ENCODE results near the gene IL1B.

Gene IL1B

GRCh38 chr2:112849956-112850355 lies 13.4 kb upstream of the IL1B start:
- H3K27me3 ChIP-seq (ENCODE audit: insufficient read depth, low read length) = no peaks in the 10 kb centered on the region
- no peaks in the 10 kb centered on the region for H3K4me1 ChIP-seq (ENCODE audit: control insufficient read depth, insufficient read depth, low read length, unreplicated experiment)
- H3K79me2 ChIP-seq (ENCODE audit: control insufficient read depth, insufficient read depth, low read length, unreplicated experiment) = no peaks in the 10 kb centered on the region
- no peaks in the 10 kb centered on the region for H3K36me3 ChIP-seq (ENCODE audit: insufficient read depth, low read length)
- no peak overlapping the region for H3K4me3 ChIP-seq (ENCODE audit: low read depth, low read length)
- no peak overlapping the region for H3K27ac ChIP-seq (ENCODE audit: low read depth, low read length)
- H2AFZ ChIP-seq (ENCODE audit: low read length, unreplicated experiment) = no peak overlapping the region

DNA sequence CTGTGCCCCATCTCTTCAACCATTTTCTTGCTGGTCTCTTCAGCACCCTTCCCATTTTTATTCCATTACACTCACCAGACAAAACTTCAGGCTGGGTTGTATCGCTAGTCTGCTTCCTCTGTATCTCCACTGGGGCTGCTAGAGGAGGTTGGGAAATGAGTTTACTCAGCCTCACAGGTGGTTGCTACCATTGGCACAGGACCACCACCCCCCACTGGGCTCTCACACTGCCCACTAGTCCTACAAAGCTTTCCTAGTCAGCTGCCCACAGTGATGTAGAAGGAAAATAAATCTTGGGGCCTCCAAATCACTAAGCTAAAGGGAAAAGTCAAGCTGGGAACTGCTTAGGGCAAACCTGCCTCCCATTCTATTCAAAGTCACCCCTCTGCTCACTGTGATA lies 12.3 kb upstream of the IL1B start:
- H3K27ac ChIP-seq (ENCODE audit: low read depth, low read length) = no peak overlapping the region
- H3K79me2 ChIP-seq (ENCODE audit: control insufficient read depth, insufficient read depth, low read length, unreplicated experiment) = no peaks in the 10 kb centered on the region
- H3K27me3 ChIP-seq (ENCODE audit: insufficient read depth, low read length) = no peaks in the 10 kb centered on the region
- no peaks in the 10 kb centered on the region for H3K36me3 ChIP-seq (ENCODE audit: insufficient read depth, low read length)
- no peak overlapping the region for H3K4me3 ChIP-seq (ENCODE audit: low read depth, low read length)
- H2AFZ ChIP-seq (ENCODE audit: low read length, unreplicated experiment) = no peak overlapping the region
- H3K4me1 ChIP-seq (ENCODE audit: control insufficient read depth, insufficient read depth, low read length, unreplicated experiment) = no peaks in the 10 kb centered on the region

DNA sequence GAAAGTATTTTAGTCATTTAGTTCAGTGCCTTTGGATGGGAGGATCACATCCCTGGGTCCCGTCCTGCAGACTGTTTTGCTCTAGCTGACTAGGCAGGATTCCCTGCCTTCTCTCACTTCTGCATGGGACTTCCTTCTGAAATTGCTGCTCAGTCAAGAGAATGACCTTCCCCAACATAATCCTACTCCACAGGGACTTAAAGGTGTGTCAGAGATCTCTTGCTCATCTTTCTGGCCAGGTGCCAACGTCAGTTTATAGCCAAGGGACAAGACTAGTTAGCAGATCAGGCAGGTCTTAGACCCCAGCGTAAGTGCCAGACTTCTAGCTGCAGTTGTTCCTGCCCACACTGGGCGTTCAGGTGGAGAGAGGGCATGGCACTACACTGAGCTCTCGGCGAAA lies 9.5 kb upstream of the IL1B start:
- Histone ChIP-seq H3K27me3 (ENCODE audit: insufficient read depth, low read length) (no peaks in the 10 kb centered on the region), H3K4me3 (ENCODE audit: low read depth, low read length) (no peak overlapping the region), H3K36me3 (ENCODE audit: insufficient read depth, low read length) (no peaks in the 10 kb centered on the region), H3K27ac (ENCODE audit: low read depth, low read length) (no peak overlapping the region), H2AFZ (ENCODE audit: low read length, unreplicated experiment) (no peak overlapping the region), H3K79me2 (ENCODE audit: control insufficient read depth, insufficient read depth, low read length, unreplicated experiment) (no peaks in the 10 kb centered on the region), H3K4me1 (ENCODE audit: control insufficient read depth, insufficient read depth, low read length, unreplicated experiment) (peaks cover 8% of the 10 kb centered on the region)

GRCh38 chr2:112843836-112844235 lies 7.3 kb upstream of the IL1B start:
- H3K79me2 ChIP-seq (ENCODE audit: control insufficient read depth, insufficient read depth, low read length, unreplicated experiment) = no peaks in the 10 kb centered on the region

DNA sequence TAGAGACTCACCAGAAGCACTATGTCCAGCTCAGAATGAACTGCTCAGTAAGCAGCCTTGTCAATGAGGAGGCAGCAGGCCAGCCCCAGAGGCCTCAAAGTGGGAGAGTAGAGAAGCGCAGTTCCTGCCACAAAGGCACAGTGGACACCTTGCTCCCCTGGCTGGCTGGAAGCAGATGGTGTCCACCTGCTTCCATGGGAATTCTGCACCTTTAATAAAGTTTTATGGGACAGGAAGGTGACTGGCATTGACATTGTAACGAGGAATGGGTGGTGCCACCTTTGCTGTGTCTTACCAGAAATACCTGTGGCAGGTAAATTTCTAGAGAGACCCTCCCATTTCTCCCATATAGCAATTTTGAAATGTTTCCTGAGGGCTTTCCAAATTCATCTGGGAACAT lies 6.7 kb upstream of the IL1B start:
- Histone ChIP-seq H3K79me2 (ENCODE audit: control insufficient read depth, insufficient read depth, low read length, unreplicated experiment) (no peaks in the 10 kb centered on the region), H3K4me3 (ENCODE audit: low read depth, low read length) (no peak overlapping the region), H3K27me3 (ENCODE audit: insufficient read depth, low read length) (no peaks in the 10 kb centered on the region), H2AFZ (ENCODE audit: low read length, unreplicated experiment) (no peak overlapping the region), H3K27ac (ENCODE audit: low read depth, low read length) (no peak overlapping the region), H3K4me1 (ENCODE audit: control insufficient read depth, insufficient read depth, low read length, unreplicated experiment) (peaks cover 29% of the 10 kb centered on the region), H3K36me3 (ENCODE audit: insufficient read depth, low read length) (no peaks in the 10 kb centered on the region)

More at GRCh38 chr2:112843836-112844235, 7.3 kb upstream of the IL1B start:
- Histone ChIP-seq H3K4me3 (ENCODE audit: low read depth, low read length) (no peak overlapping the region), H3K27me3 (ENCODE audit: insufficient read depth, low read length) (no peaks in the 10 kb centered on the region), H3K4me1 (ENCODE audit: control insufficient read depth, insufficient read depth, low read length, unreplicated experiment) (peaks cover 27% of the 10 kb centered on the region), H3K36me3 (ENCODE audit: insufficient read depth, low read length) (no peaks in the 10 kb centered on the region), H2AFZ (ENCODE audit: low read length, unreplicated experiment) (no peak overlapping the region), H3K27ac (ENCODE audit: low read depth, low read length) (no peak overlapping the region)

DNA sequence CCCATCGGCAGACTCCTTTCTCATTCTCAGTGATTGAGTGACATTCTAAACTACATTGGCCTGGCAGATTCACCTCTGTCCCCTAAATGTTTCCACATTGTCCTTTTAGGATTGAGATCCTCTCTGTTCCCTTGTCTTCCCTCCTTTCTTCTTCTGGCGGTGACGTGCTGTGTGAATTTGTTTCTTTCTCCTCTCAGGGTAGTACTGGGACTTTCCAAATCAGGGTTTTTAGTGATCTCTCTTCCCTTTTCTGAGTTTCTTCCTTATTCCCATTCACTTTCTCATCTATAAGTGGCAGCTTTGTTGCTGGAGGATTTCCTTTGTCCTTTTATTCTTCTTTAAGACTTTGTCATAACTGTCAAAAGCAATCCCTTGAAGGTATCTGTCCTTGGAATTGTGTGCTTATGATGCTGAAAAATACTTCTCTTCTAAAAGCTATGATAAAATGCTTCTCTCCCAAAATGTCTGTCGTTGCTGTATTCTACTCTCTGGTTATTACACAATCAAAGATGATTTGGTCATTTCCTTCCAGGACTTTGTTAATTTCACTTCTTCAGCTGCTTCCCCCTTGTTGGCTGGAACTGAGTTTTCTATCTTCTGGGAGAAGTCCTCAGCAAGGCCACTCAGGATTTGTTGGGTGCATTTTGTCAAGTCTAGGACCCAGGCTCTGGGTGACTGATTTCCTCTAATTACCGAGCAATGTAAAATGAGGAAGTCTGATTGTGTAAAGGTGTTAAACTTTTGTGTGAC lies 4.9 kb upstream of the IL1B start:
- peaks cover 36% of the 10 kb centered on the region for H3K4me1 ChIP-seq (ENCODE audit: control insufficient read depth, insufficient read depth, low read length, unreplicated experiment)
- no peak overlapping the region for H2AFZ ChIP-seq (ENCODE audit: low read length, unreplicated experiment)

DNA sequence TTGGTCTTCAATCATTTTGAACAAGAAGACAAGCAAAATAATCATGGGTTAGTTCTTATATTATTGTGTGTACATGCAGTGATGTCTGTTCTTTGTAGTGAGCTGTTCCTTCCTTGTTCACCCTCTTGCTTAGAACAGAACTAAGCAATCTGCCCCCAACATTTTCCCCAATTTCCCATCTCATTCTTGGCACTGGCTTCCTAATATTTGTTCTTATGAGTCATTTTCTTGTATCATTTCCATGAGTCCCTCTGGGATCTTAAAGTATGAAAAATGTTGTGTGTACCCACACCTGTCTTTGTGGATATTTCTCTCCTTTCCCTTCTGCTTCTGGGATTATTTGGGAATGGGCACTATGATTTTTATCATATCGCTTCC lies 3.5 kb upstream of the IL1B start:
- Histone ChIP-seq H3K27ac (ENCODE audit: low read depth, low read length) (peak overlapping the region; percentile 52), H3K4me3 (ENCODE audit: low read depth, low read length) (no peak overlapping the region), H3K36me3 (ENCODE audit: insufficient read depth, low read length) (no peaks in the 10 kb centered on the region), H3K4me1 (ENCODE audit: control insufficient read depth, insufficient read depth, low read length, unreplicated experiment) (peaks cover 48% of the 10 kb centered on the region), H2AFZ (ENCODE audit: low read length, unreplicated experiment) (no peak overlapping the region), H3K79me2 (ENCODE audit: control insufficient read depth, insufficient read depth, low read length, unreplicated experiment) (peaks cover 4% of the 10 kb centered on the region), H3K27me3 (ENCODE audit: insufficient read depth, low read length) (no peaks in the 10 kb centered on the region)

More for the DNA sequence above, 4.9 kb upstream of the IL1B start:
- Histone ChIP-seq H3K36me3 (ENCODE audit: insufficient read depth, low read length) (no peaks in the 10 kb centered on the region), H3K79me2 (ENCODE audit: control insufficient read depth, insufficient read depth, low read length, unreplicated experiment) (no peaks in the 10 kb centered on the region), H3K27me3 (ENCODE audit: insufficient read depth, low read length) (no peaks in the 10 kb centered on the region), H3K4me3 (ENCODE audit: low read depth, low read length) (no peak overlapping the region), H3K27ac (ENCODE audit: low read depth, low read length) (no peak overlapping the region)

DNA sequence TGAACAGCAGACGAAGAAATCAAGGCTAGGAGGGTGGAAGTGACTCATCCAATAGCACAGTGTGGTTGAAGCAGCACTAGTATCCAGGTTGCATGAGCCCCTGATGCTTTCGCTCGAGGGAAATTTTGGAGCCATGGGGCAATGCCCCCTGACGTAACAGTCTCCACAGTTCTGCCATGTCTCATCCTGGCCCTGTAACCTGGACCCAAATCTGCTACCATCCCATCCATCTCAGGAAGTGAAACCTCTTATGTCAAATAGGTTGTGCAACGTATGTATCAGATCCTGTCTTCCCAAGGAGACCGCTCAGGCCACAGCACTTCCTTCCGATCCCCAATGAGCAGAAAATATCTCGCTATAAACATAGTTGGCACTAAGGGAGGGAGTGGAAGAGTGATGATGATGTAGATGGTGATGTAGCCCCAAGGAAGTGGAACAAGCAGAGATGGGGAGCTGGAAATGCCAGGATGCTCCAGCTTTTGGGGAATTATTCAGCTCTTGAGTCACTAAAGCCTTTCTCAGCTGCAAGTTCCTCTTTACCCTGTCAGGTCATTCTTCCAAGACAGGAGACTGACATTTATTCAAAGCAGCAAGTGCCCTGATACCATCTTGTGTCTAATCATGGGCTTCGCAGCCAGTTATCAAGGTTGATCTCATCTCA lies 3.0 kb upstream of the IL1B start:
- Histone ChIP-seq H3K4me3 (ENCODE audit: low read depth, low read length) (no peak overlapping the region), H2AFZ (ENCODE audit: low read length, unreplicated experiment) (no peak overlapping the region), H3K36me3 (ENCODE audit: insufficient read depth, low read length) (no peaks in the 10 kb centered on the region), H3K79me2 (ENCODE audit: control insufficient read depth, insufficient read depth, low read length, unreplicated experiment) (peaks cover 4% of the 10 kb centered on the region), H3K4me1 (ENCODE audit: control insufficient read depth, insufficient read depth, low read length, unreplicated experiment) (peaks cover 53% of the 10 kb centered on the region), H3K27me3 (ENCODE audit: insufficient read depth, low read length) (no peaks in the 10 kb centered on the region), H3K27ac (ENCODE audit: low read depth, low read length) (peak overlapping the region; percentile 52)

GRCh38 chr2:112836163-112836560 lies 417 bp downstream of the IL1B start:
- peak overlapping the region; percentile 94 for H3K27ac ChIP-seq (ENCODE audit: low read depth, low read length)
- H3K36me3 ChIP-seq (ENCODE audit: insufficient read depth, low read length) = peaks cover 11% of the 10 kb centered on the region; the same call in 1 of the 2 replicates
- H3K4me1 ChIP-seq (ENCODE audit: control insufficient read depth, insufficient read depth, low read length, unreplicated experiment) = peaks cover 55% of the 10 kb centered on the region
- peaks cover 4% of the 10 kb centered on the region for H3K79me2 ChIP-seq (ENCODE audit: control insufficient read depth, insufficient read depth, low read length, unreplicated experiment)
- H3K4me3 ChIP-seq (ENCODE audit: low read depth, low read length) = peak overlapping the region; percentile 49
- H2AFZ ChIP-seq (ENCODE audit: low read length, unreplicated experiment) = no peak overlapping the region
- no peaks in the 10 kb centered on the region for H3K27me3 ChIP-seq (ENCODE audit: insufficient read depth, low read length)

DNA sequence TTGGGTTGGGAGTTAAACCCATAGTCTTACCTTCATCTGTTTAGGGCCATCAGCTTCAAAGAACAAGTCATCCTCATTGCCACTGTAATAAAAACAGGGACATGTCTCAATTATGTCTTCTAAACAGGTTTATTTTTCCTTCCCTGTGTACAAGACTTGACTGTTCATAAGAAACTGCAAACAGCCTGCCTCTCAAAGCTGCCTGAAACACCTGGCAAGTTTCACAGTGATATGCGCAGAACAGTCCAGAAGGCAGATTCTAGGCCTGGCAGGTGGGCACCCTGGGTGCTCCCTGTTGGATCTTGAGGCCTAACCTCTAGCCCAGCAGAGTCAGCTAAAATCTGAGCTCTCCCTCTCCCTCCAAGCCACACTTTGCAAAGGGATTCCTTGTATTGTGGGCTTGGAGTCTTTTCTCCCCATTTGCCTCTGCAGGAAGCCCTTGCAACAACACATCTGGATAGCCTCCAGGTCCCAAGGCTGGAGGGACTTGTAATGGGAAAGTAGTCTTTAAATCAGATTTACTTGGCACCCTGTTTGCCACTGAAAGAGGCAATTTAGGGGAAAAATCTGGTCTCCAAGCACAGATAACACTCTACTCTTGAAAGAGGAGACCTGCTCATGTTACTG lies 930 bp downstream of the IL1B start:
- H3K4me1 ChIP-seq (ENCODE audit: control insufficient read depth, insufficient read depth, low read length, unreplicated experiment) = peaks cover 53% of the 10 kb centered on the region
- peaks cover 4% of the 10 kb centered on the region for H3K79me2 ChIP-seq (ENCODE audit: control insufficient read depth, insufficient read depth, low read length, unreplicated experiment)
- H3K27ac ChIP-seq (ENCODE audit: low read depth, low read length) = peak overlapping the region; percentile 94
- peaks cover 11% of the 10 kb centered on the region; the same call in 1 of the 2 replicates for H3K36me3 ChIP-seq (ENCODE audit: insufficient read depth, low read length)
- H3K4me3 ChIP-seq (ENCODE audit: low read depth, low read length) = peak overlapping the region; percentile 49
- no peaks in the 10 kb centered on the region for H3K27me3 ChIP-seq (ENCODE audit: insufficient read depth, low read length)
- H2AFZ ChIP-seq (ENCODE audit: low read length, unreplicated experiment) = no peak overlapping the region

Data from ACC112 (cell line).